Superior temporal gyrus (tissue), 1 donor: ENCODE data around the gene NUDT15.
"Not testable (repeated sequence)": the region's sequence is repeated elsewhere in the genome, so short reads cannot be mapped to it uniquely, and the experiment has no call there.

Experiments
- DNase-seq: peaks from one replicate; pipeline ENCODE4 v3.0.0-alpha.2; 2016; ENCODE audit errors: extremely low spot score

Gene NUDT15

GRCh38 chr13:48037346-48038173 is at the start of gene NUDT15:
NUDT15 (plus strand) TSS chr13:48037726; CDS start chr13:48037747, 21 bp downstream.
- DNase-seq: peak; percentile 96

GRCh38 chr13:47990427-47990826 is 47.1 kb upstream of the NUDT15 start:
- DNase-seq: no peak

GRCh38 chr13:47990920-47991466 is 46.5 kb upstream of the NUDT15 start:
- no peak for DNase-seq

- DNase-seq: no peak
Observed at GRCh38 chr13:47991859-47992258, 45.7 kb upstream of the NUDT15 start.

- no peak for DNase-seq
Observed at GRCh38 chr13:47997384-47997783, 40.1 kb upstream of the NUDT15 start.

- no peak for DNase-seq
Observed at GRCh38 chr13:47999973-48000372, 37.6 kb upstream of the NUDT15 start.

GRCh38 chr13:48000559-48001113 is 36.9 kb upstream of the NUDT15 start:
- no peak for DNase-seq

GRCh38 chr13:48001114-48001881 is 36.2 kb upstream of the NUDT15 start, which contains the start of gene SUCLA2:
SUCLA2 (minus strand) TSS chr13:48001273; CDS start chr13:48001269, 4 bp downstream.
- peak; percentile 93 for DNase-seq

- not testable (repeated sequence) for DNase-seq
Observed at GRCh38 chr13:48001999-48002398, 35.5 kb upstream of the NUDT15 start.

- DNase-seq: no peak
Observed at GRCh38 chr13:48004201-48004600, 33.3 kb upstream of the NUDT15 start.

GRCh38 chr13:48006396-48006795 is 31.1 kb upstream of the NUDT15 start:
- DNase-seq: no peak

GRCh38 chr13:48009284-48009683 is 28.2 kb upstream of the NUDT15 start:
- no peak for DNase-seq

- DNase-seq: no peak
Observed at GRCh38 chr13:48010698-48011097, 26.8 kb upstream of the NUDT15 start.

- no peak for DNase-seq
Observed at GRCh38 chr13:48012668-48013067, 24.9 kb upstream of the NUDT15 start.

GRCh38 chr13:48014359-48014758 is 23.2 kb upstream of the NUDT15 start:
- no peak for DNase-seq

GRCh38 chr13:48018637-48019036 is 18.9 kb upstream of the NUDT15 start:
- DNase-seq: no peak

GRCh38 chr13:48019796-48020195 is 17.7 kb upstream of the NUDT15 start:
- no peak for DNase-seq

- no peak for DNase-seq
Observed at GRCh38 chr13:48028066-48028465, 9.5 kb upstream of the NUDT15 start.

- DNase-seq: no peak
Observed at GRCh38 chr13:48029859-48030258, 7.7 kb upstream of the NUDT15 start.

GRCh38 chr13:48038761-48039160 is 1.2 kb downstream of the NUDT15 start:
- DNase-seq: peak; percentile 45

GRCh38 chr13:48040049-48040448 is 2.5 kb downstream of the NUDT15 start:
- DNase-seq: no peak

- DNase-seq: no peak
Observed at GRCh38 chr13:48040896-48041295, 3.4 kb downstream of the NUDT15 start.
